Tibial nerve (tissue), 4 donors: ENCODE measurements around the gene SLC5A11. TPM values are rescaled to one million over a fixed set of nuclear protein-coding genes. Genes with fewer than 3 reads are reported as not detected.

Source experiments
- DNase-seq, 2 donors: peaks; one replicate each; pipeline ENCODE4 v3.0.0-alpha.2; 2019; ENCODE audit warnings: low spot score in 2 of 2
- H3K27ac ChIP-seq, 4 donors: fragments of 200-600 bp; sonication (generic) in 3 of 4; one replicate each; pipeline ENCODE4 v1.5.1; 2017 to 2019; ENCODE audit warnings: mild to moderate bottlenecking in 1 of 4
- H3K27me3 ChIP-seq, 2 donors: fragments of 200-600 bp; sonication (generic) in 1 of 2; one replicate each; pipeline versions ENCODE4 v1.5.1 to v1.6.0; 2017 to 2019
- H3K36me3 ChIP-seq, 3 donors: fragments of 200-600 bp; sonication (generic); one replicate each; pipeline ENCODE4 v1.5.1; 2018 to 2019
- H3K4me1 ChIP-seq, 4 donors: fragments of 200-600 bp; sonication (generic) in 3 of 4; one replicate each; pipeline ENCODE4 v1.5.1; 2017 to 2019
- H3K4me3 ChIP-seq, 4 donors: fragments of 200-600 bp; sonication (generic) in 3 of 4; one replicate each; pipeline ENCODE4 v1.5.1; 2017 to 2019; ENCODE audit warnings: mild to moderate bottlenecking in 1 of 4, moderate library complexity in 1 of 4
- H3K9me3 ChIP-seq, 4 donors: fragments of 200-600 bp; sonication (generic) in 3 of 4; one replicate each; pipeline ENCODE4 v1.5.1; 2017 to 2019
- CTCF ChIP-seq, 5 experiments: fragments of 200-600 bp in 3 of 5; fragments of 450-650 bp in 2 of 5; sonication (generic) in 3 of 5; IDR thresholded peaks; one replicate each; pipeline ENCODE4 v1.5.1; 2016 to 2019; ENCODE audit warnings: antibody characterized with exemption in 5 of 5, mild to moderate bottlenecking in 3 of 5, moderate library complexity in 2 of 5
- EP300 ChIP-seq, 2 donors: sonication (generic); formaldehyde crosslinking; IDR thresholded peaks; one replicate each; pipeline ENCODE4 v1.6.1; 2017; ENCODE audit warnings: antibody characterized with exemption in 2 of 2, mild to moderate bottlenecking in 1 of 2
- POLR2A ChIP-seq, 2 donors: fragments of 450-650 bp; IDR thresholded peaks; one replicate each; pipeline ENCODE4 v1.6.1; 2017; ENCODE audit warnings: antibody characterized with exemption in 2 of 2, mild to moderate bottlenecking in 2 of 2, moderate library complexity in 2 of 2
- WGBS, 2 donors: methylation state at CpG; one replicate each; pipeline ENCODE4 v1.1.5; 2018; 5-methylcytosine and 5-hydroxymethylcytosine counted together
- total RNA-seq, 4 donors: library from RNA; depleted of rRNA; stranded (reverse); fragments of >200 nt; gene quantifications; one replicate each; pipeline ENCODE4 v1.1.0, GENCODE V29; 2016

The SLC5A11 gene
- total RNA-seq, 4 donors from 2014 or later, result not detected

- Histone ChIP-seq H3K27me3 (no peaks in the 10 kb centered on the region), H3K27ac (no peak overlapping the region), H3K4me1 (no peaks in the 10 kb centered on the region), H3K4me3 (no peak overlapping the region), H3K36me3 (peaks cover 5 to 100% (median 9%) of the 10 kb centered on the region in 3 donors), H3K9me3 (no peaks in the 10 kb centered on the region)
- WGBS, 2 donors, result 88 to 100% methylated on average over 2 of the region's 2 CpGs
- no peak for TF ChIP-seq POLR2A (IDR thresholded peaks at IDR 0.05)
- no peak for TF ChIP-seq EP300 (IDR thresholded peaks at IDR 0.05)
- no peak for TF ChIP-seq CTCF (IDR thresholded peaks at IDR 0.05)
- DNase-seq, result no peak
Measured at GRCh38 chr16:24925163-24925562, 79.4 kb downstream of the SLC5A11 start.

- Histone ChIP-seq H3K4me1 (no peaks in the 10 kb centered on the region), H3K27ac (no peak overlapping the region), H3K9me3 (no peaks in the 10 kb centered on the region), H3K4me3 (no peak overlapping the region), H3K36me3 (peaks cover 0 to 100% (median 39%) of the 10 kb centered on the region in 3 donors), H3K27me3 (no peaks in the 10 kb centered on the region)
- TF ChIP-seq POLR2A (IDR thresholded peaks at IDR 0.05) (no peak), EP300 (IDR thresholded peaks at IDR 0.05) (no peak), CTCF (IDR thresholded peaks at IDR 0.05) (no peak)
- DNase-seq, result no peak
- 73 to 77% methylated on average over 5 of the region's 5 CpGs for WGBS, 2 donors
Measured at GRCh38 chr16:24929409-24929808, 83.6 kb downstream of the SLC5A11 start.

GRCh38 chr16:24930440-24930839 lies 84.7 kb downstream of the SLC5A11 start:
- DNase-seq, result no peak
- TF ChIP-seq POLR2A (IDR thresholded peaks at IDR 0.05) (no peak), EP300 (IDR thresholded peaks at IDR 0.05) (no peak), CTCF (IDR thresholded peaks at IDR 0.05) (no peak)
- H3K36me3 ChIP-seq, result peaks cover 0 to 100% (median 49%) of the 10 kb centered on the region in 3 donors
- no peak overlapping the region for H3K4me3 ChIP-seq
- 88 to 92% methylated on average over 6 of the region's 6 CpGs for WGBS, 2 donors
- H3K9me3 ChIP-seq, result no peaks in the 10 kb centered on the region
- no peaks in the 10 kb centered on the region for H3K27me3 ChIP-seq
- H3K4me1 ChIP-seq, result no peaks in the 10 kb centered on the region
- H3K27ac ChIP-seq, result no peak overlapping the region

- H3K9me3 ChIP-seq, result no peaks in the 10 kb centered on the region
- DNase-seq, result no peak
- H3K4me3 ChIP-seq, result no peak overlapping the region
- H3K36me3 ChIP-seq, result peaks cover 0 to 100% (median 52%) of the 10 kb centered on the region in 3 donors
- no peak for TF ChIP-seq POLR2A (IDR thresholded peaks at IDR 0.05)
- TF ChIP-seq EP300 (IDR thresholded peaks at IDR 0.05), result no peak
- TF ChIP-seq CTCF (IDR thresholded peaks at IDR 0.05), result no peak
- no peak overlapping the region for H3K27ac ChIP-seq
- WGBS, 2 donors, result 93 to 95% methylated on average over 12 of the region's 12 CpGs
- no peaks in the 10 kb centered on the region for H3K4me1 ChIP-seq
- H3K27me3 ChIP-seq, result no peaks in the 10 kb centered on the region
Measured at GRCh38 chr16:24931091-24931490, 85.3 kb downstream of the SLC5A11 start.

- peaks cover 0 to 98% (median 54%) of the 10 kb centered on the region in 3 donors for H3K36me3 ChIP-seq
- H3K27me3 ChIP-seq, result no peaks in the 10 kb centered on the region
- H3K27ac ChIP-seq, result no peak overlapping the region
- no peaks in the 10 kb centered on the region for H3K4me1 ChIP-seq
- no peaks in the 10 kb centered on the region for H3K9me3 ChIP-seq
- no peak overlapping the region for H3K4me3 ChIP-seq
- WGBS, 2 donors, result 90 to 91% methylated on average over 6 of the region's 6 CpGs
- no peak for DNase-seq
- no peak for TF ChIP-seq CTCF (IDR thresholded peaks at IDR 0.05)
Measured at GRCh38 chr16:24935336-24935735, 89.6 kb downstream of the SLC5A11 start.
